Measurements from ENCODE around the gene BEGAIN.

- no peak for TF ChIP-seq NR3C1 (CRISPR knock-in tag; IDR thresholded peaks at IDR 0.05)
- no peak for TF ChIP-seq ZNF431 (CRISPR knock-in tag; IDR thresholded peaks at IDR 0.05)
- TF ChIP-seq SETDB1 (IDR thresholded peaks at IDR 0.05; ENCODE audit: low read length) = no peak
- TF ChIP-seq RCOR1 (IDR thresholded peaks at IDR 0.05; ENCODE audit: borderline replicate concordance in 1 of 2, low read depth in 2 of 2, low read length in 2 of 2) = no peak
- no peak for TF ChIP-seq RAD51 (IDR thresholded peaks at IDR 0.05; ENCODE audit: borderline replicate concordance, low read depth)
- TF ChIP-seq, protein P1, sequence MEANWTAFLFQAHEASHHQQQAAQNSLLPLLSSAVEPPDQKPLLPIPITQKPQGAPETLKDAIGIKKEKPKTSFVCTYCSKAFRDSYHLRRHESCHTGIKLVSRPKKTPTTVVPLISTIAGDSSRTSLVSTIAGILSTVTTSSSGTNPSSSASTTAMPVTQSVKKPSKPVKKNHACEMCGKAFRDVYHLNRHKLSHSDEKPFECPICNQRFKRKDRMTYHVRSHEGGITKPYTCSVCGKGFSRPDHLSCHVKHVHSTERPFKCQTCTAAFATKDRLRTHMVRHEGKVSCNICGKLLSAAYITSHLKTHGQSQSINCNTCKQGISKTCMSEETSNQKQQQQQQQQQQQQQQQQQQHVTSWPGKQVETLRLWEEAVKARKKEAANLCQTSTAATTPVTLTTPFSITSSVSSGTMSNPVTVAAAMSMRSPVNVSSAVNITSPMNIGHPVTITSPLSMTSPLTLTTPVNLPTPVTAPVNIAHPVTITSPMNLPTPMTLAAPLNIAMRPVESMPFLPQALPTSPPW (CRISPR knock-in tag; IDR thresholded peaks at IDR 0.05) = no peak
- TF ChIP-seq JUN (IDR thresholded peaks at IDR 0.05; ENCODE audit: borderline replicate concordance, low read depth, low read length) = no peak
- TF ChIP-seq JUN (CRISPR knock-in tag; IDR thresholded peaks at IDR 0.05; ENCODE audit: borderline replicate concordance) = no peak
- TF ChIP-seq RBM22 (IDR thresholded peaks at IDR 0.05; ENCODE audit: low read depth, low read length, poor library complexity, severe bottlenecking) = no peak
- TF ChIP-seq ZNF280B (CRISPR knock-in tag; IDR thresholded peaks at IDR 0.05) = no peak
- TF ChIP-seq BACH1 (tag; IDR thresholded peaks at IDR 0.05) = no peak
Measured at GRCh38 chr14:100540926-100541620, 46.1 kb downstream of the BEGAIN start.

All from K562 (cell line).